Activated CD8-positive, alpha-beta memory T cell treated with anti-CD3 and anti-CD28 coated beads, Interleukin-2, amount 50 U/mL, for 4 hours (primary cell): ENCODE results near the gene TUT1.
"Not testable (repeated sequence)": the region's sequence is repeated elsewhere in the genome, so short reads cannot be mapped to it uniquely, and the experiment has no call there.

Experiments used
- DNase-seq: peaks from one replicate; pipeline ENCODE4 v3.0.0-alpha.2; 2020

The TUT1 gene

DNA sequence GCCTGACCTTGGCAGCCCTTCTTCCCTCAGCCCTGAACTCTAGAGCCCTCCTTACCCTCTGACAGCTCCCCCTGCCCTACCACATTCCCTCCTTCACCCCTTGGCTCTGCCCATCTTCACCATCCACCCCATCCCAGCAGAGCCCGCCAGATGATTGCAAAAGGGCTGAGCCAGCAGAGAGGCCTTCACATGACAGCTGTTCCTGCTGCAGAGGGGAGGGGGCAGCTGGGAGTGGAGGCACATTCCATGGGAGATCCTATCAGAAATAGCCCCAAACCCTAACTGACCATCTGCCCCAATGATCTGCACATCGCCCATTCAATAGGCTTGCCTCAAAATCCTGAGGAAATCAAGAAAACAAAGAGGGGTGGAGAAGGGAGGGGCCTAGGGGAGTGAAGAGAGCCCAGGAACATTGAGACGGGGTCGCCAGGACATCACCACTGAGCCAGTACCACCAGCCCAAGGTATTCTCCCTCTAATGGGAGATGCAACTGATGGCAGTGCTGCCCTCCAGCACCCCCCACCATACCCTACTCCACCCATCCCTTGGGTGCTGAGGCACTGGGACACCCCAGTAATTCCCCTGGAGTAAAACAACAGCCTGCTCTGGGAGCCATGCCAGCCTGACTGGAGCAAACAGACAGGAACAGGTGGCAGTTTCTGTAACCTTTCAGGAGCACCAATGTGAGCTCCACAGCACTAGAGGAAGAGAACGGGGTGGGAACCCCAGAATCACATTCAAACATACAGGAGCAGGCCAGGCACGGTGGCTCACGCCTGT, 36.7 kb downstream of the TUT1 start:
- no peak for DNase-seq

DNA sequence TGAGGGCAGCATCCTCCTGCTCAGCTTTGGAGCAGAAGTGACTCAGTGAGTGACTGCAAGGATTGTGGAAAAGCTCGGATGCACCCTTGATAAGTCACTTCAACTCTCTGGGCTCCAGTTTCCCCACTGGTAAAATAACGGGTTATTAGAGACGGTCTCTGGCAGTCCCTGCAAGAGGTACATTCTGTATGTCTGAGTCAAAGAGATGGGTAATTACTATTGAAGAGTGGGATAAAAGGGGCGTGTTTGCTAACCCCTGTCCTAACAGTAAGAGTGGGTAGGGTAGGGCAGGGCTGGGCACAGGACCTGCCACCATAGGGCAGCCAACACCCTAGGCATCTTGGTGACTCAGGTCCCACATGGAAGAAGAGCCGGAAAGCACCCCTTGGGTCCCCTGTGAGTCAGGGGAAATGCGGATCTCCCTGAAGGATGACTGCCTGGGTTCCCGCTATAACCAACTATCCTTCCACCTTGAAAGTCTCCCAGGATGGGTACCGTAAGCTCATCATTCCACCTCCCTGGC, 37.4 kb downstream of the TUT1 start:
- DNase-seq = no peak

DNA sequence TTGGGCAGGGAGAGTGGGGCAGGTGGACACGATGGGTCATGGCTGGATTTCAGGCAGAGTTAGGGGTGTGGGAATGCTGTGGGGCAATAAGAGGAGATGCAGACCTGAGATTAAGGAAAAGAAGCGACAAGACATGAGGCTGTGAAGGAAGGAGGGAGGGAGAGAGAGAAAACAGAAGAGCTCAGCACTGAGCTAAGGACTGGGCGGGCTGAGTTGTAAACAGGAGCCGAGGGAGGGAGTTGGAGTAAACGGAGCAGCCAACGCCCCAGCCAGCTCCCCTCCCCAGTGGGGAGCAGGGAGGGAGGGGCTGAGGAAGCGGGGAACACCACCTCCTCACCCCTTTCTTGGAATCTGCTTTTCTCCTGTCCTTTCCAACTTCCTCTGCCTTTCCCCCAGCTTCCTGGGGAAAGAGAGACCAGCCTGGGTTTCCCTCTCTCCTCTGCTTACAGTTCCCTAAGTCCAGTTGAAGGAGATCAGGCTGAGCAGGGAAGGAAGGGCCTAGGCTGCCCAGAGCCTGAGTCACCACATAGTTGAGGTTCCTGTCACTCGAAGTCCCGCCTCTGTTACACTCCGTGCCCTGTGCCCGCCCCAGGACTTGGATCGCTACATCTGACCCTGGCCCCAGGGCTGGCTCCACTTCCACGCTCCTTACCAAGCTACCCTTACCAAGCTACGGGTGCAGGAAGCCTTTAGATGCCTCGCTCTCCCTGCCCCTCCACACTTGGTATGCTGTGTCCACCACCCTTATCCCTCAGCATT, 38.1 kb downstream of the TUT1 start:
- DNase-seq = no peak

GRCh38 chr11:62552485-62553079, 38.7 kb downstream of the TUT1 start:
- no peak for DNase-seq

DNA sequence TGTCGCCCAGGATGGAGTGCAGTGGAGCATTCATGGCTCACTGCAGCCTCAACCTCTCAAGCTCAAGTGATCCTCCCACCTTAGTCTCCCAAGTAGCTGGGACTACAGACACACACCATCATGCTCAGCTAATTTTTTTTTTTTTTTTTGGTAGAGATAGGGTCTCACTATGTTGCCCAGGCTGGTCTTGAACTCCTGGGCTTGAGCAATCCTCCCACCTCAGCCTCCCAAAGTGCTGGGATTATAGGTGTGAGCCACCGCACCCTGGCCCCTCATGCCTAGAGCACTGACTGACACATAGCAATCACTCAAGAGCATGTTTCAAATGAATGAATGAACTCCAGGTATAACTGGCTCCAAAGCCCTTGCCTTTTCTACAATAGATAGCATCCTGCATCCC, 40.8 kb downstream of the TUT1 start:
- DNase-seq = not testable (repeated sequence)

DNA sequence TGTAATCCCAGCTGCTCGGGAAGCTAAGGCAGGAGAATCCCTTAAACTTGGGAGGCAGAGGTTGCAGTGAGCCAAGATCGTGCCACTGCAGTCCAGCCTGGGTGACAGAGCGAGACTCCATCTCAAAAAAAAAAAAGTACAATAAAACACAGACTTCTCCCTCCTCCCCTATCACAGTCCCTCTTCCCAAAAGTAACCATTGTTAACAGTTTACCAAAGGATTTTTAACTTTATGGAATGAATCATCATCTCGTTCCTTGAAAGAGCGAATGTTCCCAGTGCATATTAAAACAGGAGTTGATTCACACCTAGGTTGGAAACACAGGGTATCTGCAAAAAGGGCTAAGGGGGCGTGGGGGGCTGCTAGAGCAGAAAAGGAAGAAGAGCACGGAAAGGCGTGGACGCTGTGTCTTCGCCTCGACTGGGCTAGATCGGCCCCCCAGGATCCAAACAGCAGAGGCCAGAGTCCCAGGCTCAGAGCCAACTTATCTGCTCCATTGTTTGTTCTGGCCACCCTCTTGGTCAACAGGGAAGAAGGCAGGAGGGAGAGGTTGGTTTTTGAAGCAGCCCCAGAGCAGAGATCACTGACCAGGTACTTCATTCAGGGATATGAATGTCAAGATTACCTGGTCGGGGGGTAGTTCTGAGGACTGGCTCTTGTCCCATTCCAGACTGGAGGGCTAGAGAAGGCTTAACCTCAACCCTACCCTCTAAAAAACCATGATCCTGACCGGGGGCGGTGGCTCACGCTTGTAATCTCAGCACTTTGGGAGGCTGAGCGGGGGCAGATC, 42.6 kb downstream of the TUT1 start:
- no peak for DNase-seq

- DNase-seq = no peak
Measured at GRCh38 chr11:62547691-62548281, 43.5 kb downstream of the TUT1 start.

- no peak for DNase-seq
Measured at GRCh38 chr11:62546929-62547625, 44.2 kb downstream of the TUT1 start.

GRCh38 chr11:62546244-62546928, 44.9 kb downstream of the TUT1 start, which contains the start of gene AHNAK:
Gene AHNAK (minus strand): TSS chr11:62546806. CDS start chr11:62536098, 10,708 bp downstream.
- peak; percentile 61 for DNase-seq

DNA sequence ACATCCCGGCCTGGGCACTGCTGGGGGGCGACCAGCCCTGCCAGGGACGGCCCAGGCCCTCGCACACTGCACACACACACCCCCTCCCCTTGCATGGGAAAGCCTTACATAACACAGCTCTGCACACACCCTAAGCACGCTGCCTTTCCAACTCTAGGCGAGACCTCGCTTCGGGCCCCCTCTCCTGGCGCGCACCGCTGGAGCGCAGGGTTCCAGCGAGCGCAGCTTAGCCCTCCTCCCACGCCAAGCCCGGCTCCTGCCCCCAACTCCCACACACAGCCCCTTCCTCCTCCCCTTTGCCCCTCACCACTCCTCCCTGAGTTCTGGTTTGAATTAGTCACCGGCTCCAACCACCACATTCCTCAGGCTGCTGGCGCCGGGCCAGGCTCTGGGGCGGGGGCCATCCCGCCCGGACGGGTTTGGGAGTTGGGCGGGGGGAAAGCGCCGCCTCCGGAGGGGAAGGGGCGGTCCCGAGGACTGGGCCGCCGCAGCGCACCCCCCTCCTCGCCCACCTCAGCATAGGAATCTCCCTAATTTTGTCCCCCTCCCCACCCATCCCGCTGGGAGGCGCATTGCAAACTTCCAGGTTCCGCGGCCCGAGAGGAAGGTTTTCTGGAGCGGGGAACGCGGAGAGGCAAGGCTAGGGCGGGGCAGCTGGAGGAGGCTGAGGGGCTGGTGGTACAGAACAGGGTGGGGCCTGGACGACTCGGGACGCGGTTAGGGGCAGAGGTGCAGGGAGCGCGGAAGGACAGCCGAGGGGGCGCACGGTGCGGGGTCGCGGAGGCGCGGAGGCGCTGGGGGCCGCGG, 45.7 kb downstream of the TUT1 start:
- DNase-seq = peak; percentile 61

DNA sequence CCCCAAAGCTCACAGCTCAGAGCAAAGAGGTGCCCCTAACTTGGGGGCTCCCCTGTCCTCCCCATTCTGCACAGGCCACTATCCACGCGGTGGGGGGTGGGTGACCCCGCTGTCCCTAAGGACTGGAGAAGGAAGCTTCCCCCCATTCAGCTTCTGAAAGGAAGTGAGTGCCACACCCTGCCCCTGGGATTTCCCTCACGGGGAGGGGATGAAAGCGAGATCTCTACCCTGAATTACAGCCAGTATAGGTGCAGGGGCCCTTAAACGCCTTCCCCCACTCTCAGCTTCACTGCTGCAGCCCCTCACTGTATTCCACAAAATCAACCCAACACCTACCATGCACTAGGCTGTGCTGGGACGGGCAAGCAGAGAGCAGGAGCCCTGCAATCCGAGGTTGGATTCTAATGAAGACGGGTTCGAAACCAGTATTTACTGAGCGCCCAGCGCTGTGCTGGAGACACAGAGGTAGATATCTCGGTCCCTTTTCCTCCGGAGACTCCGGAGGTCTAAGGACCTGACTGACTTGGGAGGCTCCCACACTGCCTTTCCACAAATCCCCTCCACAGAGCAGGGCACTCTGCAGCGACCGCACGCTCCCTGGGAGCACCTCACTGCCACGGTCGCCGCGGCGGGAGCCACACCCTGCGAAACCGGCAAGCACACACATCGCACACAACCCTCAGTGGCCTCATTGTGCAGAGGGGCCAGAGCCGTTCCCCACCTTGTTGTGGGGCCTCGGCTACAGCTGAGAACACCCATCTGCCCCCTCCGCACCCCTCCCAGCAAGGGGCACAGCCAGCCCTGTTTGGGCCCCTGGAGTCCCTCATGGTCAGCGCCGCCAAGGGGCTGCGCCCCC, 46.5 kb downstream of the TUT1 start:
- no peak for DNase-seq

DNA sequence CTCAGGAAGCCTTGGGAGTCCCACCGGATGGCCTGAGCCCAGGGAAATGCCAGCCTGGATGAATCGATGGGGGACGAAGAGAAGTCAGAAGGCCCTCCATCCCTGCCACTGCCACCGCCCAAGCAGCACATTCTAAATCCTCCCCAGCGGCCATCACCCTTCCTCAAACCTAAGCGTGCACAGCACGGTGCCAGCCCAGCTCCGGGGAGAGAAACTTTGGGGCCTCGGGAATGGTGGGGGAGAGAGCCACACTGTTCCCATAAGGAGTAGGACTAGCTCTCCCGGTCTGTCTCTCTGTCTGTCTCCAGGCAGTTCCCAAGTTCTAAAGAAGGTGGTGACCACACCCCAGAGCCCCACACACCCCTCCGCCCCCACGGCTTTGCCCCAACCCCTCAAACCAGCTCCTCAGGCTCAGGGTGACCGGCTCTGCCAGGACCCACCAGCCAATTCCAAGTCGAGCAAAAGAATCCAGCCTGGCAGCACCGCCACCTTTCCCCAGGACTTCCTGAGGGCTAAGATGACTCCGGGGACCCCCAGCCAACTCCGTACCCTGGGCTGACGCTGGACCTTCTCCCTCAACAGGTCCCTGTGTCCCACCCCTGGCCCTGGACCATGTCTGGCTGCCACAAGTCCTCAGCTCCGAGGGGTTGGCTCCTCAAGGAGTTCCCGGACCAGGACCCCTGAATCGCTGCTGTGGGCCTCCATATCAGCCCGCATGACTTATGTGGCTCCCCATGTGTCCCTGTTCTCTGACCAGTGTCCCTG, 47.5 kb downstream of the TUT1 start:
- no peak for DNase-seq

- peak; percentile 74 for DNase-seq
Measured at GRCh38 chr11:62542750-62543567, 48.4 kb downstream of the TUT1 start.

- no peak for DNase-seq
Measured at GRCh38 chr11:62542111-62542745, 49.1 kb downstream of the TUT1 start.

DNA sequence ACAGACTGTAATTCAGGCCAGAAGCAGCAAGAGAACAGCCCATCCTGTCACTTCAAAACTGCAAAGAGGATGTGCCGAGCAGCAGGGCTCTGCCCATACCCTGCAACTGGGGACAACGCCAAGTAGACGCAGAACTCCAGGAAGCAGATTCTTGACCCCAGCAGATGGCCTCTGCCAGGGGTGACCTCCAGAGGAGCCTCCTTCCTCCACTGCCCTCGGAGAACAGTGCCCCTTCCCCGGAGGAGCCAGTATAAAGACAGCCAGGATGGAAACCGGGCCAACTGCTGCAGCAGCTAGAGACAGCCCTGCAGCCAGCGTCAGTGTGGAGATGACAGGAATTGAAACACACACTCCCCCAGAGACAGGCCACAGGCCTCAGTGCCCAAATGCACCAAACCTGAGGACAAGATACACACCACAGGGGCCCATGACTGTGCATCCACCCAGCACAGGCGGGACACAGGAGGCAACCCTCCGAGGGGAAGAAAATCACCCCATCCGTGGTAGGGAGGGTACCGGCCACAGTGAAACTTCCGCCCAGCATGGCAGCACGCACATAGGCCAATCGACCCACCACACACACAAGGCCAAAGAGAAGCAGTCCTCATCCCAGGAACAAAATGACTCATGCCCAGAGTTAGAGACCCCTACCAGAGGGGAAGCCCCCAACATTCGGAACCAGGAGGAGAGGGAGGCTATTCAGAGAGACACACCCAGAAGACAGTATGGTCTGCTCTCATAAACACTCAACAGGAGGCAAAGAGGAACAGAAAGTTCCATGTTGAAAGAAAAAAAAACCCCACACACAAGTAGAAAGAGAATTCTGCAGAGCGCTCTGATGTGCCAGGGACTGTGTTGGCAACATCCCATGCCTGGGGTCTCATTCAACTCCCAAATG, 50.3 kb downstream of the TUT1 start:
- no peak for DNase-seq
